ENCODE measurements around the gene SLC4A7.
"Not testable (repeated sequence)": the region's sequence is repeated elsewhere in the genome, so short reads cannot be mapped to it uniquely, and the experiment has no call there.

Gene SLC4A7

DNA sequence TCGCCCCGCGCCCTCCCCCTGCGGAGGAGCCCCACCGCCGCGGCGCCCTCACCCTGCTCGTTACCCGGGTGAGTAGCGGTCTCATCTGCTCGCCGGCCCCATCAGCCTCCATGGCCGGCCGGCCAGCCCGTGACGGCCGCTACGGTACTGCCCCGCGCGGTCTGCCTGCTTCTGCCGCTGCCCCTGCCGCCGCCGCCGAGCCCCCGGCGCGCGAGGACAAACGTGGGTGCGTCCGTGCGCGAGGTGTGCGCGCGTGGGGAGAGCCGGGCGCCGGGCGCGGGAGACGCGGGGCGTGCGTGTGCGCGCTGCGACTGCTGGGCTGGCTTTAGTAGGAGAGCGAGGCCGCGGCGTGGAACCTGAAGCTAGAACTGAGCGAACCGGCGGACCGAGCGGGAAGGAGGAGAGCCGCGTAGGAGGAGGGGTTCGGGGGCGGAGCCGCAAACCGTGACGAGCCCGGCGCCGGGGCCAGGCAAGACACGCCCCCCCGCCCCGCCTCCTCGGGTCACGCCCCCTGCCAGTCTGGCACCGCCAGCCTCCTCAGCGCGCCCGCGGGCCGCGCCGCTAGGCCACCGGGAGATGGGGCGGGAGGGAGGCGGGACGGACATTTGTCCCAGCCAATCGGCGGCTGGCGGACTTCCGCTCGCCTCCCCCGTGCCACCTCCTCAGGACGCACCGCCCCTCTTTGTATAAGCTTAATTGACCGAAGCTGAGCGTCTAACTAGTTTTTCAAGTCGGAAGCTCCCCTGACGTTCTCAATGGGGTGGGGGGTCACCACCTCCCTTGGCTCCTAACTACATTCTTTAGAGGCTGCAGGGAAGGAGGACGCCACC lies at the start of gene SLC4A7:
SLC4A7 (minus strand) TSS at position 370 of the 830 bp plus-strand sequence; CDS start at position 112, 258 bp downstream.
- DNase-seq (ENCODE audit: low read depth): peak; percentile 99

DNA sequence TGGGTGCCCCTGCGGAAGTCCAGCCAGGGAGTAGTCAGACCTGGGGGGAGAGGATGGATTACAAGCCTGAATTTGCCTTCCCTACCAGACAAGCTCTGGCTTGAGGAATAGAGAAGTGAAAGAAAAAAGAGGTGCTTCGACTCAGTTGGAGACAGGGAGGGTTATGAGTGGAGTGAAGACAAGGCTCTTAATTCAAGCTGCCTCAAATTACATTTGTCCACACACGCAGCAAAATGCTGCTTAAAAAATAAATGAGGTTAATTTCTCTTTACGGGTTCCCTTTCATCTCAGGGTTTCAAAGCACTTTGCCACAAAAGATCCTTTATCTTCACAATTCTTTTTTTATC lies 49.0 kb upstream of the SLC4A7 start:
- no peak for DNase-seq (ENCODE audit: low read depth)

DNA sequence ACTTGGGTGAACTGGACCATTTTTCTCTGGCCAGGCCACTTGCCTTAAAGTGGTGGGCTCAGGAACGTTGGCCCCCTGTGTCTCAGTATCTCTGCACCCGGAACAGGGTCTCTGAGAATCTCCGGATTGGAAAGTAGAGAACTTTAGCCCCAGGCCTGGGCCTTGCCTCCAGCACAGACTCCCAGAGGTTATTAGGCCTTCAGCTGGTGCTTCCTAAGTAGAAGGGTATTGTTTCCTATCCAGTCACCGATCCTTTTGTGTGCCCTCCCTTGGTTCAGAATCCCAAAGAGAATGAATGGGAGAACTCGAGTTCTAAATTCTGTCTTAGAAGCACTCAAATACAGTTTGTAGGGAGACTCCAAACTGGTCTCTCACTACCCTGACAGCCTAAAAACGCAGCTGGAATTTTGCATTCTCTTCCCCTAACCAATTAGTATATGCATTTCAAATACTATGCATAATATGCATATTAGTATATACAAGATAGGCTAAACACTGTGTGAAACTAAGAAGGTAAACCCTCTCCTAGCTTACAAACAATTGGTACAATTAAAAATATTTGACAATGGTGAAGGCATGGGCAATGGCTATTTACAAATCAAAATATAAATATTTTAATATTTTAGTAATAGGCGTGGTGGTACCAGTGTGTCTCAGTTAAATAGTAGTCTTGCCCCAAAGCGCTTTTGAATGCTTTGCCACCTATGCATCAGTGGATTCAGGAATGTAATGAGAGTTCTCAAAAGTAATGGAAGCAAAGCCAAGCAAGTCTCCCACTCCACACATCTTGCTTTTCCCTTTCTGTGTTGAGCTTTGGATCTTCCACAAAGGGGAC lies 48.5 kb upstream of the SLC4A7 start:
- DNase-seq (ENCODE audit: low read depth): no peak

DNA sequence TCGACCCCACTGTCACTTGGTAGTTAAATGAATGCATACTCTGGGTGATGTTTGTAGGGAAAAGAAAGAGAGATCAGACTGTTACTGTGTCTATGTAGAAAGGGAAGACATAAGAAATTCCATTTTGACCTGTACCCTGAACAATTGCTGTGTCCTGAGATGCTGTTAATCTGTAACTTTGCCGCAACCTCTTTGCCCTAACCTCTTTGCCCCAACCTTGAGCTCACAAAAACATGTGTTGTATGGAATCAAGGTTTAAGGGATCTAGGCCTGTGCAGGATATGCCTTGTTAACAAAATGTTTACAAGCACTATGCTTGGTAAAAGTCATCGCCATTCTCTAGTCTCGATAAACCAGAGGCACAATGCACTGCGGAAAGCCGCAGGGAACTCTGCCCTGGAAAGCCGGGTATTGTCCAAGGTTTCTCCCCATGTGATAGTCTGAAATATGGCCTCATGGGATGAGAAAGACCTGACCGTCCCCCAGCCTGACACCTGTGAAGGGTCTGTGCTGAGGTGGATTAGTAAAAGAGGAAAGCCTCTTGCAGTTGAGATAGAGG lies 47.1 kb upstream of the SLC4A7 start:
- not testable (repeated sequence) for DNase-seq (ENCODE audit: low read depth)

DNA sequence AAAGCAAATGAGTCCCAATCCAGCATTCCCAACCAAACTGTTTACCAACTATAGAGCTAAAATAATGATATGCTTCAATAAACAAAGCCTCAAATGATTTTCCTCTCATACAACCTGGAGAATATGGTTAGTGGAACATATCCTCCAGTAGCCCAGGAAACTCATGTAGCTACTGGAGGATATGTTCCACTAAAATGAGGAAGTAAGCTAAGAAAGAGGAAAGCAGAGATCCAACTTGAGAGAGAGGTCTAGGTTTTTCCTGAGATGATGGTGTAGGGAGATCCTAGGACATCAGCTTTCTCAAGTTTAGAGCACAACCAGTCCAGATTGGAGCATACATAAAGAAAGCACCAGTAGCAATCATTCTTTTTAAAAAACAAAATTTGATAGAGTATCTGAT lies 44.6 kb upstream of the SLC4A7 start:
- no peak for DNase-seq (ENCODE audit: low read depth)

DNA sequence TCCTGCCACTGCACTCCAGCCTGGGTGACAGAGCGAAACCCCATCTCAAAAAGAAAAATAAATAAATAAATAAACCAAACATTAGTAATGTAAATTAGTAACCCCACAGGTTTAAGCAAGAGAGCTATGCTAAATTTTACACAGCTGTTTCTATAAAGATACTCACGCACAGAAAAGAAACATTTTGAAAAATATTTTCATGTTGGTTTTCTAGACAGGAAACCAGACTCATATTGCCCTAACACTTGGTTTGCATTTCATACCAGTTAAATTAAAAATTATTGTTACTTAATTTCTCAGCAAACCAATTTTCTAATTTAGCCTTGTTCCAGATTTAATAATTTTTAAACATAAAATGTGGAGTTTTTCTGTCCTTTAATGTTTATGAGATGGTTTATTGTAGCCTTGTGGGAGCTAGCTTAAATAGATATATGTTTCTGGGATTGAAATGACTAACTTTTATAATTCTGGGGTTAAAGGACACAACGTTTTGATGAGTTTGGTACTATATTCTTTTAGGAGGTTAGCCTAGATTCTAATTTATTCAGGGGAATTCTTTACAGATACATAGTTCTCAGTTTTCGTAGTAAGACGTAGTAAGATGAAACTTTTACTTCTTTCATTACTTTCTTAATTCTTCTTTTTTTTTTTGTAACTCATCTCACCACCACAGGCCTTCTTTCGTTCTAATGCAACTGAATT lies 42.6 kb upstream of the SLC4A7 start:
- no peak for DNase-seq (ENCODE audit: low read depth)

DNA sequence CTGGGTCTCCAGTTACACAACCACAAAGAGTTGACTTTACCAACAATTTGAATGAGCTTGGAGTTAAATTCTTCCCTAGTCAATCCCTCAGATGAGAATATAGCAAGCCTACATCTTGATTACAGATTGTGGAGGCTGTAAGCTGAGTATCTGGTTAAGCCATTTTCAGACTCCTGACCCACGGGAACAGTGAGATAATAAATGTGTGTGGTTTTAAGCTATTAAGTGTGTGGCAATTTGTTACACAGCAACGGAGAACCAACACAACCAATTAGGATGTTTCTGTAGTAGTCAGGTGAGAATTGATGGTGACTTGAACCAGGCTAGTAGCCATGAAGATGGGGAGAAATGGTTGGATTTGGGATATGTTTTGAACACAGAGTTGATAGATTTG lies 37.7 kb upstream of the SLC4A7 start:
- no peak for DNase-seq (ENCODE audit: low read depth)

DNA sequence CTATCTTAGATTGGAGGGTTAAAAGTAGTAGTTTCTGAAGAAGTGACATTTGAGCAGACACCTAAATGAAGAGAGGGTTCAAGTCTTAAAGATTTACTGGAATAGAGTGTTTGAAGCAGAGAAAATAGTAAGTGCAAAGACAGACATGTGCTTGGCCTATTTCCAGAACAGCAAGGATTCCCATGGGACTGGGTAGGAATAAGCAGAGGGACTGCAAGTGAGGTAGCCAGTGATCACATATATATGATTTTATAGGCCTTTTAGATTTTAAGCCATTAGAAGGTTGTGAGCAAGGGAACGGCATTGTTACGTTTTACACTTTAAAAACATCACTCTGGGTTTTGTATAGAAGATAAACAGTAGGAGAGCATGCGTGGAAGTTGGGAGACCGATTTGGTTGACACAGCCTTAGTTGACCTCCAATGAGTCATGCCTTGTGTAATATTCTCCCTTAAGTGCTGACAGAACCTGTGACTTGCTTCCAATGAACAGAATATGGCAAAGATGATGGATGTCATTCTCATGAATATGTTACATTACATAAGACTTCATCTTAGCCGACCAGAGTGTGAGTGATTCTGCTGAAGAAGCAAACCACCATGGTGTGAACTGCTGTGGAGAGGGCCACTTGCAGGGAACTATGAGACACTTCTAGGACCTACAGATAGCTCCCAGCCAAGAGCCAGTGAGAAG lies 37.1 kb upstream of the SLC4A7 start:
- no peak for DNase-seq (ENCODE audit: low read depth)

DNA sequence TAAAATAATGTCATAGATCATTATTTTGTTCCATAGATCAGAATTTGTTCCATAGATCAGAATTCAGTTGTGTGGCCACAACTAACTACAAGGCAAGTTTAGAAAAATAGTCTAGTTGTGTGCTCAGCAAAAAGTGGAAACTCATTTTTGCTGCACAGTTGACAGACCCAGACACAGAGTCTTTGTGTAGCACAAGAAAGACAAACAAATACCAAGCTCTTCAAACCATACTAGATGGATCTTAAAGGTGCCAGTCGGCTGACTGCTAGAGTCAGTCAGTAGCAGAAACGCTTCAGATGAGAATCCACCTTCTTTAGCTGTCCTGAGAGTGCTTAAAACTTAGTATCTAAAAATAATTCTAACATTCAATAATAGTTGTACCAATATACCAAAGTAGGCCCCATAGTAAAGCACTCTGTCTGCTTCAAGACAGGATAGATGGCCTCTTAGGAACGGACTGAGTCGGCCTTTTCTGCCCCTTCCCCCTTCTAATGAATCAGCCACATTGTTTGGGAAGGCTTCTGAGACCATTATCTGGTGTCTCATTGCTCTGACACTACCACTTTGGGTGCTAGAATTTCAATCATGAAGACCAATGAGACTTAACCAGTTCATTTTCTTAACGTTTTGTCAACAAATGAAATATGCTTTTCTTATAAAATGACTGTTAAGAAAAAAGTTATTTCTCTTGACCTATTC lies 27.7 kb upstream of the SLC4A7 start:
- DNase-seq (ENCODE audit: low read depth): no peak

DNA sequence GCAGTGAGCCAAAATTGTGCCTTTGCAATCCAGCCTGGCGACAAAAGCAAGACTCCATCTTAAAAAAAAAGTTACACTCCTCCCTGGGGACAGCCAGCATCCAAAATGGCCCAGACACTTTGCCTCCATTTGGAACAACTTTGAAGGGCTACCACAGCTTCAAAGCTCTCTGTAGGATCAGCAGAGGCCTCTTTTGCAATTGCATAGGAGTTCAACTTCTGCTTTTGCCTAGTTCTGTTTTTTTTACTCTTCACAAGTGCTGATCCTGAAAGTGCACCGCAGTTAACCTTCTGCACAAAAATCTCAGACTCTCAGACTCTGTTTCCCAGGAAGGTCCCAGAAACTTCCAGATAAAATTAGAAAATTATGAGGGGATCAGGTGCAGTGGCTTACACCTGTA lies 25.2 kb upstream of the SLC4A7 start:
- DNase-seq (ENCODE audit: low read depth): no peak

DNA sequence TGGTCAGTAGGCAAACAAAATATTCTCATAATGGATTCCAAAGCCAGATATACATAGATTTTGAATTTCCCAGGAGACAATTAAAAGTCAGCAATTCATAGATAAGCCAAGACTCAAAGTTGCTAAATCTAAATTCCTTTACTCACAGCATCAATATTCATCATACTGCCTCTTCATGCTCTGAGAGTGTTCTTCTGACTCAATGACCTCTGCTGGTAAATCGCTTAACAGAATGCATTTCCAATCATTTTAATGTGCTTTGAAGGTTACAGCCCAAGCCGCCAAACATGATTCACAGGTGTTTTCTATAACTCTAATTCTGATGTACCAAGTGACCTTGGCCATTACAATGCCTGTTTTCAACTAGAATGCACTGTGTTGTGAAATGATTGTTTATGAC lies 24.2 kb upstream of the SLC4A7 start:
- no peak for DNase-seq (ENCODE audit: low read depth)

DNA sequence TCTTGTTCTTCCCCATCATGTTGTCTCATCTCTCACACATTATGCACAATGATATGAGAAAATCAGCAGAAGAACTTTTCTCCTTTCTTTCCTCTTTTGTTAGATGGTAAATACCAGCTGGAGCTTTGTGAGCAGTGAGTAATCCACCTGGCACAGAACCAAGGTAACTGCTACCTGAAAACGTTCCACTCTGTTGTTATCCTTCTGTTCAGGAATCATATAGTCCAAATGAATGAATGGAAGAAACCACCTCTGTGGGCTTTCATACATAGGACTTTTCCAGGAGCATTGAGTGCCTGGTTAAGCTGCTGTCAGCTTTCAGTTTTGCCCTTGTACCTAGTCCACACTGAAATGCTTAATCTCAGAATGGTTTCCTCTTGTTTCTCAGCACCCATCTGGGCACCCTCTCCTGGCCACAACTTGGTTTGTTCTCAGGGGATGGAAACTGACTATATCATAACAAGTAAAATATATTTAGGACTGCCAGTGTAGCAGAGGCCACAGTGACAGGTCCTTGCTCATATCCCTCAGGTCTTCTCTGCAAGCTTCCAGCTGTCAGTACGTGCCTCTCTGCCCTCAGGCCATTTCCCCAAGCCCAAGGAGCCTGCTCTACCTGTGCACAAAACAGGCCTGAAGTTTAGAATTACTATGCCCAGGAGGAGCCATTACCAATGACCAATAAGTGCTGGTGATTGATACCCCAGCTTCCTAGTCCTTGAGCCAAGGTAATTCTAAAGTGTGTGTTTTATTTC lies 23.5 kb upstream of the SLC4A7 start:
- no peak for DNase-seq (ENCODE audit: low read depth)

DNA sequence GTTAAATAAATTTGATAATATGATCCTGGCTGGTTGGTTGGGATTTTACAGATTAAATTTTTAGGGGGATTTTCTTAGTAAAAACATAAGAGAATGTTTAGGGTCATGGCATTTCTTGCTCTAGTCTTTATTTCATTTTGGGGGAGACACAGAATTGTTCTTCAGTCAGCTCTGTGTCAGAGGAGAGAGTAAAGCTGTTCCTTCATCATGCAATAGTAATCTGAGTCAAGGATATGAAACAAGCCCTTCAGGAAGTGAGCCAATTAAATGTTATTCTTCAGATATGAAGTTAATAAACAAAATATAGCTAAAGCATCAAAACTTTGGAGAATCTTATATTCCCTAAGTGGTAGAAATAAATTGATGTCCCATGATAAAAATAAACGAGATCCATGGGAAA lies 22.9 kb upstream of the SLC4A7 start:
- no peak for DNase-seq (ENCODE audit: low read depth)

DNA sequence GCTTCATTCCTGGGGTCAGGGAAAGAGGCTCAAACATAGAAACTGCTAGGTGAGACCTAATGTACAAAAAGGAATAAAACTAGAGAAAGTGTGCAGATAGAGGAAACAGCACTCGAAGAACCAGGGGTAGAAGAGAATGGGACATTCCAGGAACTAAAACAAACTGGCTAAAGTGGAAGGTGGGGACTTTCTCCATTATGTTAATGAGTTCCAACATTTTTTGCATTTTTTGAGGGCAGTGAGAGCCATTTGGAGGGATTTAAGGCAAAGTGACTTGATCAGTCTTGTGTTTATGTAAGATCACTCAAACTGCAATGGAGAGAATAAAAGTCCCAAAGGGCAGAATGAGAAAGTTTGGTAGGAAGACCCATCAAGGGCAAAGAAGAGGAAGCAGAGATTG lies 20.6 kb upstream of the SLC4A7 start:
- no peak for DNase-seq (ENCODE audit: low read depth)

DNA sequence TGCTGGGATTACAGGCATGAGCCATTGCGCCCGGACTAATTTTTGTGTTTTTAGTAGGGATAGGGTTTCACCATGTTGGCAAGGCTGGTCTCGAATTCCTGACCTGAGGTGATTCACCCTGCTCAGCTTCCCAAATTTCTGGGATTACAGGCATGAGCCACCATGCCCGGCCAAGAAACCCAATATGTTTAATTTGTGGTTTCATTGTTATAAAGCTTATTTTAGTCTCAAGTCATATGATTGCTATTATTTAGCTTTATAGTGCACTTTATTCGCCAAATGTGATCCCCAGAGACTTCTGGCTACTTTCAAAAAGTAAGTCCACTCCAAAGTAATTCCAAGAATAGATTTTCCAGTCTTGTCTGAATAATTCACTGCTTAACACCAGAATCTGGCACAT lies 19.3 kb upstream of the SLC4A7 start:
- DNase-seq (ENCODE audit: low read depth): no peak

DNA sequence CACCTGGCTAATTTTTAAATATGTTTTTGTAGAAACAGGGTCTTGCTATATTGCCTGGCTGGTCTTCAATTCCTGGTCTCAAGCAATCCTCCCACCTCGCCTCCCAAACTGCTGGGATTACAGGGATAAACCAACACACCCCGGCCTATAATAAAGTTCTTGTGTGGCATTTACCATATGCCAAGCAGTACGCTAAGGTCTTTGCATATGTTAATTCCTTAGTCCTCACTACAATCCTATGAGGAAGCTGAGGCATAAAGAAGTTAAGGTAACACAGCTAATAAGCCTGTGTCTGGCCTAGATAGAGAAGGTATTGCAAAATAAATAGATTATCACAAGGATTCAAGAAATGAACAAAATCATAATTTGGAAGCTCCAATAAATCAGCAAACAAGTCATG lies 17.6 kb upstream of the SLC4A7 start:
- DNase-seq (ENCODE audit: low read depth): no peak

DNA sequence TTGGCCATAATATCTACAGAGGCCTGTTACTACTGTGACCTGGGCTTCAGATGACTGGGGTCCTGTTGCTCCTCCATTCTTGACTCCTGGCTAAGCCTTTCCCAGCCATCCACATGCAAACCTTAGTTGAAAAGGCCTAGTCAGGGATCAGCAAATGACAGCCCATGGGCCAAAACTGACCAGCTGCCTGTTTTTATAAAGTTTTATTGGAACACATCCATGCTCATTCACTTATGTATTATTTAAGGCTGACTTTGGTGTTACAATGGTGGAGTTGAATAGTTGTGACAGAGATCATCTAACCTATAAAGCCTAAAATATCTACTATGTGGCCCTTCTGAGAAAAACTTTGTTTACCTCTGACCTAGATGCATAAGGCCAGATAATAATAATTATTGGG lies 16.8 kb upstream of the SLC4A7 start:
- no peak for DNase-seq (ENCODE audit: low read depth)

DNA sequence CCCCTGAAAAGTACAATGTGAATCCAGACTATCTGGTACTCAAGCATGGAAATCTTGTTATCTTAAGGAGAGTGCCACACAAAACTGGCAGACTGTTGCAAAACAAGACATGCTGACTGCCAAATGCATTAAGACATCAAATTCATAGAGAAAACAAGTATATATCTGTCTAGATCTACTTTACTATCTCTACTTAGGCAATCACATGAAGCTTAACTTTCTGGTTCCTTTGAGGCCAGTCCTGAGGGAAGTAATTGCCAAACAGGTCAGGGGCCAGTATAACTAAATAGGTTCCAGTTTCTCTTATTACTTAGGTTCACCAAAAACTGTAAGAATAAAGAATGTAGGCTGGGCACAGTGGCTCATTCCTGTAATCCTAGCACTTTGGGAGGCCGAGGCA lies 15.9 kb upstream of the SLC4A7 start:
- DNase-seq (ENCODE audit: low read depth): no peak

DNA sequence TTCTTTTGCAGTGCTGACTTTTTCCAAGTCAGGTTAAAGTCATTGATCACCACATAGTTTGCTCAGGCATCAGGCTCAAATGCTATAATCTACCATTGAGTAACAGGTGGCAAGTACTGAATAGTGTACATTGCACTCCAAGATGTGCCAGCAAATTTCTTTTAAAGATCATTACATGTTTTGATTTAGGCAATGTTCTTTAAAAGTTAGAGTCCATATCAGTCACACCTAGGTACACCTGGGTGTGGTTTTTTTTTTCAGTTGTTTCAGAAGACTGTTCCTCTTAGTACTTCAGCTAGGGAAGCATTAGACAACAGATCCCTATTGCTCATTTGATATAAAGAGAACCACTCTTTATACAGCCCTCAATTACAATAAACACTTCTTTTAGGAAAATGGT lies 10.6 kb upstream of the SLC4A7 start:
- DNase-seq (ENCODE audit: low read depth): no peak

DNA sequence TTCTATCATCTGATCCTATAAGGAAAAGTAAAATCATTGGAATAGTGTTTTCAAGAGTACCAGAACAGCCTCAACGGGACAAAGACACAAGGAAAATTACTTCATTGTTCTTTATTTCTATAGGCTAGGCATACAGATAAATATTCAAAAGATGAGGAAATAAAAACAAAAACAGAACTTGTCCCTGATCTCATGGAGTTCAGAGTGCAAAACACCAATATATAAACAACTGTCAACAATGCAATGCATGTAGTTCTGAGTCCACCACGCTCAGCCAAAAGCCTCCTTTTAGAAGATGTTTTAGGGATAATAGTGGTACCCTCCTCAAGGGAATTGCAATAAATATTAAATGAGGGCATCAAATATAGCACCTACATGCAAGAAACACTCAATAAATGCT lies 4.6 kb upstream of the SLC4A7 start:
- DNase-seq (ENCODE audit: low read depth): no peak

DNA sequence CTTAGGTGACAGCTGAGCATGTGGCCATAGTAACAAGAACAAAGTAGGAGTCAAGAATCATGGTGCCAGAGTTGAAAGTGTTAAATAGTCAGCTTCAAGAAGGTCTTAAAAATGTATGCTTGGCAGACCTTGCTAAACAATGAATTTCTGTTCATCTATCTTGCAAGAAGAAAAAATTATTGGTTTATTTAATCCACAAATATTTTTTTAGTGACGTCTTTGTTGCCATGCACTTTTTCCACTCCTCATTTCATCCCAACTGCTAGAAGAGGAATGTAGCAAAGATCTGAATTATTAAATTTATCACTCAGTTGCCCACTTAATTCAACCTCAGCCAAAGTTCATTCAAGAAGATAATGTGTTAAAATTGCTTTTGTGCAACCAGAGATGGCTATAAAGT lies 3.2 kb upstream of the SLC4A7 start:
- no peak for DNase-seq (ENCODE audit: low read depth)

All from stimulated activated CD8-positive, alpha-beta memory T cell treated with anti-CD3 and anti-CD28 coated beads, Interleukin-15, amount 100 ng/mL, for 1 hour (primary cell).